Measurements from ENCODE around the gene GRM4.

GRM4 gene

GRCh38 chr6:34157236-34157830, 11.4 kb upstream of the GRM4 start:
- DNase-seq (ENCODE audit: low spot score): no peak

GRCh38 chr6:34155471-34156300, 9.8 kb upstream of the GRM4 start:
- peak; percentile 38 for DNase-seq (ENCODE audit: low spot score)

- peak; percentile 87 for DNase-seq (ENCODE audit: low spot score)
Observed at GRCh38 chr6:34154668-34155447, 9.0 kb upstream of the GRM4 start.

- DNase-seq (ENCODE audit: low spot score): peak; percentile 38
Observed at GRCh38 chr6:34152806-34153520, 7.1 kb upstream of the GRM4 start.

GRCh38 chr6:34152042-34152524, 6.2 kb upstream of the GRM4 start:
- no peak for DNase-seq (ENCODE audit: low spot score)

- peak; percentile 48 for DNase-seq (ENCODE audit: low spot score)
Observed at GRCh38 chr6:34151321-34152041, 5.6 kb upstream of the GRM4 start.

GRCh38 chr6:34150766-34151165, 4.9 kb upstream of the GRM4 start:
- DNase-seq (ENCODE audit: low spot score): peak; percentile 40

- DNase-seq (ENCODE audit: low spot score): no peak
Observed at GRCh38 chr6:34149831-34150400, 4.0 kb upstream of the GRM4 start.

GRCh38 chr6:34149452-34149810, 3.5 kb upstream of the GRM4 start:
- DNase-seq (ENCODE audit: low spot score): no peak

GRCh38 chr6:34148631-34149451, 3.0 kb upstream of the GRM4 start:
- DNase-seq (ENCODE audit: low spot score): peak; percentile 43

- no peak for DNase-seq (ENCODE audit: low spot score)
Observed at GRCh38 chr6:34147906-34148630, 2.2 kb upstream of the GRM4 start.

- DNase-seq (ENCODE audit: low spot score): no peak
Observed at GRCh38 chr6:34146801-34147592, 1.1 kb upstream of the GRM4 start.

GRCh38 chr6:34145161-34146020, 496 bp downstream of the GRM4 start:
- peak; percentile 69 for DNase-seq (ENCODE audit: low spot score)

- DNase-seq (ENCODE audit: low spot score): no peak
Observed at GRCh38 chr6:34144581-34145160, 1.2 kb downstream of the GRM4 start.

- DNase-seq (ENCODE audit: low spot score): peak; percentile 89
Observed at GRCh38 chr6:34143884-34144580, 1.9 kb downstream of the GRM4 start.

- DNase-seq (ENCODE audit: low spot score): no peak
Observed at GRCh38 chr6:34143196-34143883, 2.5 kb downstream of the GRM4 start.

All from ecto neural progenitor cell (in vitro differentiated cells).